Peyer's patch (tissue), 4 donors: ENCODE measurements around the gene TERT.

Experiments used
- POLR2A ChIP-seq, 2 donors: fragments of 450-650 bp; IDR thresholded peaks; one replicate each; pipeline ENCODE4 v1.5.1; 2017; ENCODE audit warnings: antibody characterized with exemption in 2 of 2, mild to moderate bottlenecking in 2 of 2, moderate library complexity in 2 of 2
- TF ChIP-seq, protein P1 (sequence below), 6 experiments: fragments of 450-650 bp in 4 of 6; fragments of 200-600 bp in 2 of 6; sonication (generic) in 1 of 6; IDR thresholded peaks; one replicate each; pipeline ENCODE4 v1.5.1; 2017 to 2019; ENCODE audit warnings: antibody characterized with exemption in 6 of 6, mild to moderate bottlenecking in 3 of 6, moderate library complexity in 1 of 6

DNA sequence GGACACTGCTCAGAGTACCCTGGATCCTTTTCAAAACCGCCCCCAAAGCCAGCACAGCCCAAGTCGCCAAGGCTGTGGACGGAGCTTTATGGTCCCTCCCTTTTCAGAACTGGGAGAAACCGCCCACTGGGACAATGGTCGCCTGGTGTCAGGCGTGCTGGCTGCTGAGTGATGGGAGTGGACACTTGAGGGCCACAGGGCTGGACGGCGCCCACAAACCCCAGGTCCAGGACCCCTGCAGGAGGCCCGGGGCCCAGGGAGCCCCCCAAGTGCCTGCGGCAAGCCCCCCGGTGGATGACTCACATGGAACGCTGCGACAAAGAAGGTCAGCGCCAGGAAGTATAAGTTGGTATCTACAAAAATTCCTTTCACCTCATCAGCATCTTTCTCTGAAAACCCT, 39.1 kb upstream of the TERT start:
- TF ChIP-seq, protein P1, sequence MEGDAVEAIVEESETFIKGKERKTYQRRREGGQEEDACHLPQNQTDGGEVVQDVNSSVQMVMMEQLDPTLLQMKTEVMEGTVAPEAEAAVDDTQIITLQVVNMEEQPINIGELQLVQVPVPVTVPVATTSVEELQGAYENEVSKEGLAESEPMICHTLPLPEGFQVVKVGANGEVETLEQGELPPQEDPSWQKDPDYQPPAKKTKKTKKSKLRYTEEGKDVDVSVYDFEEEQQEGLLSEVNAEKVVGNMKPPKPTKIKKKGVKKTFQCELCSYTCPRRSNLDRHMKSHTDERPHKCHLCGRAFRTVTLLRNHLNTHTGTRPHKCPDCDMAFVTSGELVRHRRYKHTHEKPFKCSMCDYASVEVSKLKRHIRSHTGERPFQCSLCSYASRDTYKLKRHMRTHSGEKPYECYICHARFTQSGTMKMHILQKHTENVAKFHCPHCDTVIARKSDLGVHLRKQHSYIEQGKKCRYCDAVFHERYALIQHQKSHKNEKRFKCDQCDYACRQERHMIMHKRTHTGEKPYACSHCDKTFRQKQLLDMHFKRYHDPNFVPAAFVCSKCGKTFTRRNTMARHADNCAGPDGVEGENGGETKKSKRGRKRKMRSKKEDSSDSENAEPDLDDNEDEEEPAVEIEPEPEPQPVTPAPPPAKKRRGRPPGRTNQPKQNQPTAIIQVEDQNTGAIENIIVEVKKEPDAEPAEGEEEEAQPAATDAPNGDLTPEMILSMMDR (IDR thresholded peaks at IDR 0.05), result no peak
- no peak for TF ChIP-seq POLR2A (IDR thresholded peaks at IDR 0.05)
